Measurements from ENCODE around the gene CDKN1A. TPM values are rescaled to one million over a fixed set of nuclear protein-coding genes. Genes with fewer than 3 reads are reported as not detected.

The CDKN1A gene
- total RNA-seq, 1 donor from 2014 or later, result 45.3 TPM

- Mint-ChIP-seq H3K9me3 (no peaks in the 10 kb centered on the region), H3K4me1 (ENCODE audit: low read depth) (peaks cover 29% of the 10 kb centered on the region), H3K36me3 (ENCODE audit: low read depth) (peaks cover 4% of the 10 kb centered on the region), H3K27ac (no peak overlapping the region), H3K27me3 (ENCODE audit: low read depth) (peaks cover 3% of the 10 kb centered on the region), H3K4me3 (ENCODE audit: low read depth) (no peak overlapping the region)
- intact Hi-C loops (cut with micrococcal nuclease), result loop anchor here (5.0 kb wide), 1 partner anchor 128 kb away; the partner anchor contains the start of gene STK38
- no peak for DNase-seq (ENCODE audit: low spot score)
These were observed 3.6 kb upstream of the CDKN1A start for GRCh38 chr6:36674942-36675341.

DNA sequence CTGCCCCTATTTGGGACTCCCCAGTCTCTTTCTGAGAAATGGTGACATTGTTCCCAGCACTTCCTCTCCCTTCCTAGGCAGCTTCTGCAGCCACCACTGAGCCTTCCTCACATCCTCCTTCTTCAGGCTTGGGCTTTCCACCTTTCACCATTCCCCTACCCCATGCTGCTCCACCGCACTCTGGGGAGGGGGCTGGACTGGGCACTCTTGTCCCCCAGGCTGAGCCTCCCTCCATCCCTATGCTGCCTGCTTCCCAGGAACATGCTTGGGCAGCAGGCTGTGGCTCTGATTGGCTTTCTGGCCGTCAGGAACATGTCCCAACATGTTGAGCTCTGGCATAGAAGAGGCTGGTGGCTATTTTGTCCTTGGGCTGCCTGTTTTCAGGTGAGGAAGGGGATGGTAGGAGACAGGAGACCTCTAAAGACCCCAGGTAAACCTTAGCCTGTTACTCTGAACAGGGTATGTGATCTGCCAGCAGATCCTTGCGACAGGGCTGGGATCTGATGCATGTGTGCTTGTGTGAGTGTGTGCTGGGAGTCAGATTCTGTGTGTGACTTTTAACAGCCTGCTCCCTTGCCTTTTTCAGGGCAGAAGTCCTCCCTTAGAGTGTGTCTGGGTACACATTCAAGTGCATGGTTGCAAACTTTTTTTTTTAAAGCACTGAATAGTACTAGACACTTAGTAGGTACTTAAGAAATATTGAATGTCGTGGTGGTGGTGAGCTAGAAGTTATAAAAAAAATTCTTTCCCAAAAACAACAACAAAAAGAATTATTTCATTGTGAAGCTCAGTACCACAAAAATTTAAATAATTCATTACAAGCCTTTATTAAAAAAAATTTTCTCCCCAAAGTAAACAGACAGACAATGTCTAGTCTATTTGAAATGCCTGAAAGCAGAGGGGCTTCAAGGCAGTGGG is 2.1 kb upstream of the CDKN1A start:
- no peak for DNase-seq (ENCODE audit: low spot score)
- H3K9me3 Mint-ChIP-seq, result no peaks in the 10 kb centered on the region
- intact Hi-C loops (cut with micrococcal nuclease), result loop anchor here (2.0 to 5.0 kb wide), 2 partner anchors 44 to 129 kb away; partner anchors contain the start of gene STK38
- peaks cover 37% of the 10 kb centered on the region for H3K4me1 Mint-ChIP-seq (ENCODE audit: low read depth)
- peak overlapping the region; percentile 81 for H3K27ac Mint-ChIP-seq
- peak overlapping the region; percentile 51 for H3K4me3 Mint-ChIP-seq (ENCODE audit: low read depth)
- H3K27me3 Mint-ChIP-seq (ENCODE audit: low read depth), result peaks cover 3% of the 10 kb centered on the region
- peaks cover 14% of the 10 kb centered on the region for H3K36me3 Mint-ChIP-seq (ENCODE audit: low read depth)

DNA sequence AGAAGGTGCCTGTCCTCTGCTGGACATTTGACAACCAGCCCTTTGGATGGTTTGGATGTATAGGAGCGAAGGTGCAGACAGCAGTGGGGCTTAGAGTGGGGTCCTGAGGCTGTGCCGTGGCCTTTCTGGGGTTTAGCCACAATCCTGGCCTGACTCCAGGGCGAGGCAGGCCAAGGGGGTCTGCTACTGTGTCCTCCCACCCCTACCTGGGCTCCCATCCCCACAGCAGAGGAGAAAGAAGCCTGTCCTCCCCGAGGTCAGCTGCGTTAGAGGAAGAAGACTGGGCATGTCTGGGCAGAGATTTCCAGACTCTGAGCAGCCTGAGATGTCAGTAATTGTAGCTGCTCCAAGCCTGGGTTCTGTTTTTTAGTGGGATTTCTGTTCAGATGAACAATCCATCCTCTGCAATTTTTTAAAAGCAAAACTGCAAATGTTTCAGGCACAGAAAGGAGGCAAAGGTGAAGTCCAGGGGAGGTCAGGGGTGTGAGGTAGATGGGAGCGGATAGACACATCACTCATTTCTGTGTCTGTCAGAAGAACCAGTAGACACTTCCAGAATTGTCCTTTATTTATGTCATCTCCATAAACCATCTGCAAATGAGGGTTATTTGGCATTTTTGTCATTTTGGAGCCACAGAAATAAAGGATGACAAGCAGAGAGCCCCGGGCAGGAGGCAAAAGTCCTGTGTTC is 1.3 kb upstream of the CDKN1A start:
- no peak for DNase-seq (ENCODE audit: low spot score)
- peak overlapping the region; percentile 81 for H3K27ac Mint-ChIP-seq
- H3K4me3 Mint-ChIP-seq (ENCODE audit: low read depth), result peak overlapping the region; percentile 73
- peaks cover 40% of the 10 kb centered on the region for H3K4me1 Mint-ChIP-seq (ENCODE audit: low read depth)
- H3K9me3 Mint-ChIP-seq, result no peaks in the 10 kb centered on the region
- intact Hi-C loops (cut with micrococcal nuclease), result loop anchor here (2.0 to 5.0 kb wide), 2 partner anchors 44 to 130 kb away; partner anchors contain the start of gene STK38
- peaks cover 3% of the 10 kb centered on the region for H3K27me3 Mint-ChIP-seq (ENCODE audit: low read depth)
- peaks cover 14% of the 10 kb centered on the region for H3K36me3 Mint-ChIP-seq (ENCODE audit: low read depth)

GRCh38 chr6:36677753-36678487 is 594 bp upstream of the CDKN1A start:
- peaks cover 3% of the 10 kb centered on the region for H3K27me3 Mint-ChIP-seq (ENCODE audit: low read depth)

GRCh38 chr6:36679043-36679833 is 724 bp downstream of the CDKN1A start:
- intact Hi-C loops (cut with micrococcal nuclease), result loop anchor here (2.0 to 5.0 kb wide), 2 partner anchors 84 to 132 kb away; partner anchors contain the start of genes SRSF3 and STK38
- Mint-ChIP-seq H3K36me3 (ENCODE audit: low read depth) (peaks cover 28% of the 10 kb centered on the region), H3K27me3 (ENCODE audit: low read depth) (peaks cover 3% of the 10 kb centered on the region), H3K4me3 (ENCODE audit: low read depth) (peak overlapping the region; percentile 96), H3K9me3 (no peaks in the 10 kb centered on the region), H3K4me1 (ENCODE audit: low read depth) (peaks cover 56% of the 10 kb centered on the region), H3K27ac (peak overlapping the region; percentile 89)
- DNase-seq (ENCODE audit: low spot score), result peak; percentile 30

More at GRCh38 chr6:36677753-36678487, 594 bp upstream of the CDKN1A start:
- H3K4me1 Mint-ChIP-seq (ENCODE audit: low read depth), result peaks cover 47% of the 10 kb centered on the region
- H3K27ac Mint-ChIP-seq, result peak overlapping the region; percentile 77
- DNase-seq (ENCODE audit: low spot score), result no peak
- H3K4me3 Mint-ChIP-seq (ENCODE audit: low read depth), result peak overlapping the region; percentile 73
- intact Hi-C loops (cut with micrococcal nuclease), result loop anchor here (2.0 to 5.0 kb wide), 3 partner anchors 45 to 131 kb away; partner anchors contain the start of genes SRSF3 and STK38
- H3K9me3 Mint-ChIP-seq, result no peaks in the 10 kb centered on the region
- peaks cover 16% of the 10 kb centered on the region for H3K36me3 Mint-ChIP-seq (ENCODE audit: low read depth)

- peak overlapping the region; percentile 61 for H3K4me3 Mint-ChIP-seq (ENCODE audit: low read depth)
- intact Hi-C loops (cut with micrococcal nuclease), result loop anchor here (5.0 to 10.0 kb wide), 3 partner anchors 190 to 548 kb away; partner anchors contain the start of genes KCTD20, MAPK13, PPIL1 and PXT1
These were observed 4.0 kb downstream of the CDKN1A start for GRCh38 chr6:36682328-36683144.

GRCh38 chr6:36683145-36683655 is 4.7 kb downstream of the CDKN1A start:
- no peak overlapping the region for H3K4me3 Mint-ChIP-seq (ENCODE audit: low read depth)
- DNase-seq (ENCODE audit: low spot score), result no peak
- peaks cover 32% of the 10 kb centered on the region for H3K4me1 Mint-ChIP-seq (ENCODE audit: low read depth)
- peaks cover 3% of the 10 kb centered on the region for H3K27me3 Mint-ChIP-seq (ENCODE audit: low read depth)
- peaks cover 56% of the 10 kb centered on the region for H3K36me3 Mint-ChIP-seq (ENCODE audit: low read depth)
- intact Hi-C loops (cut with micrococcal nuclease), result loop anchor here (5.0 to 10.0 kb wide), 3 partner anchors 189 to 548 kb away; partner anchors contain the start of genes KCTD20, MAPK13, PPIL1 and PXT1
- no peaks in the 10 kb centered on the region for H3K9me3 Mint-ChIP-seq
- H3K27ac Mint-ChIP-seq, result peak overlapping the region; percentile 73

More at GRCh38 chr6:36682328-36683144, 4.0 kb downstream of the CDKN1A start:
- no peaks in the 10 kb centered on the region for H3K9me3 Mint-ChIP-seq
- peak; percentile 53 for DNase-seq (ENCODE audit: low spot score)
- H3K27me3 Mint-ChIP-seq (ENCODE audit: low read depth), result peaks cover 3% of the 10 kb centered on the region
- H3K4me1 Mint-ChIP-seq (ENCODE audit: low read depth), result peaks cover 39% of the 10 kb centered on the region
- H3K36me3 Mint-ChIP-seq (ENCODE audit: low read depth), result peaks cover 56% of the 10 kb centered on the region
- peak overlapping the region; percentile 73 for H3K27ac Mint-ChIP-seq

DNA sequence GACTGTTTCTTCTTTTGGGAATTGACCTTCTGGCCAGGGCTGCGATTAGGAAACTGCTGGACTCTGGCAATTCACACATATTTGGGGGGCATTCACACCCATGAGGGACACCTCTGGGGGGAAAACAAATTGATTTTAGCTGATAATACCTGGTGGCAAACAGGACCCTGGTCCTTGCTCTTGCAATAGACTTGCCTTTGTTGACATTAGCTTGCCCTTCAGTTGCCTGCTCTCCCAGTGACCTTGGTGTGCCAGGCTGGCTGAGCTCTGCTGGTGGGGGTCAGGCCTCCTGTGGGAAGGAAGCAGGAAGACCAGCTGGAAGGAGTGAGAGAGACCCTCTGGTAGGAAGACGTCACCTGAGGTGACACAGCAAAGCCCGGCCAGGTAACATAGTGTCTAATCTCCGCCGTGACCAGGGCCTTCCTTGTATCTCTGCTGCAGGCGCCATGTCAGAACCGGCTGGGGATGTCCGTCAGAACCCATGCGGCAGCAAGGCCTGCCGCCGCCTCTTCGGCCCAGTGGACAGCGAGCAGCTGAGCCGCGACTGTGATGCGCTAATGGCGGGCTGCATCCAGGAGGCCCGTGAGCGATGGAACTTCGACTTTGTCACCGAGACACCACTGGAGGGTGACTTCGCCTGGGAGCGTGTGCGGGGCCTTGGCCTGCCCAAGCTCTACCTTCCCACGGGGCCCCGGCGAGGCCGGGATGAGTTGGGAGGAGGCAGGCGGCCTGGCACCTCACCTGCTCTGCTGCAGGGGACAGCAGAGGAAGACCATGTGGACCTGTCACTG is 5.3 kb downstream of the CDKN1A start:
- peak overlapping the region; percentile 73 for H3K27ac Mint-ChIP-seq
- H3K36me3 Mint-ChIP-seq (ENCODE audit: low read depth), result peaks cover 53% of the 10 kb centered on the region
- intact Hi-C loops (cut with micrococcal nuclease), result loop anchor here (5.0 to 10.0 kb wide), 3 partner anchors 188 to 549 kb away; partner anchors contain the start of genes KCTD20, MAPK13, PPIL1 and PXT1
- peaks cover 28% of the 10 kb centered on the region for H3K4me1 Mint-ChIP-seq (ENCODE audit: low read depth)
- no peak overlapping the region for H3K4me3 Mint-ChIP-seq (ENCODE audit: low read depth)
- DNase-seq (ENCODE audit: low spot score), result no peak
- H3K9me3 Mint-ChIP-seq, result no peaks in the 10 kb centered on the region
- no peaks in the 10 kb centered on the region for H3K27me3 Mint-ChIP-seq (ENCODE audit: low read depth)

DNA sequence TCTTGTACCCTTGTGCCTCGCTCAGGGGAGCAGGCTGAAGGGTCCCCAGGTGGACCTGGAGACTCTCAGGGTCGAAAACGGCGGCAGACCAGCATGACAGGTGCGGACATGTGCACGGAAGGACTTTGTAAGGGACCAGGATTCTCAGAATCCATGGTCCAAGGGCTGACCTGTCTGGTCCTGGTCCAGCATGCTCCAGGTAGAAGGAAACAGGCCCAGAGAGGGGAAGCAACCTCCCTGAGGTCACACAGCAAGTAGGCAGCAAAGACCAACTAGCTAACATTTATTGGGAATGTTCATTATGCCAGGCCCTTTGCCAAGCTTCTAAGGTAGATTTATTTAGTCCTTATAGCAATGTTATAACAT is 5.9 kb downstream of the CDKN1A start:
- Mint-ChIP-seq H3K4me3 (ENCODE audit: low read depth) (no peak overlapping the region), H3K9me3 (no peaks in the 10 kb centered on the region), H3K36me3 (ENCODE audit: low read depth) (peaks cover 53% of the 10 kb centered on the region), H3K27ac (no peak overlapping the region), H3K27me3 (ENCODE audit: low read depth) (no peaks in the 10 kb centered on the region), H3K4me1 (ENCODE audit: low read depth) (peaks cover 27% of the 10 kb centered on the region)
- DNase-seq (ENCODE audit: low spot score), result no peak
- intact Hi-C loops (cut with micrococcal nuclease), result loop anchor here (5.0 to 10.0 kb wide), 3 partner anchors 188 to 550 kb away; partner anchors contain the start of genes KCTD20, MAPK13, PPIL1 and PXT1
